GM19043 (cell line): Measurements from ENCODE around the gene IGF2BP2.

Experiments used
- ATAC-seq: cut with Tn5 transposase; IDR thresholded peaks from one replicate; pipeline ENCODE4 v1.9.1; 2021; ENCODE audit warnings: low read depth; ENCODE audit not compliant: unreplicated experiment

The IGF2BP2 gene

DNA sequence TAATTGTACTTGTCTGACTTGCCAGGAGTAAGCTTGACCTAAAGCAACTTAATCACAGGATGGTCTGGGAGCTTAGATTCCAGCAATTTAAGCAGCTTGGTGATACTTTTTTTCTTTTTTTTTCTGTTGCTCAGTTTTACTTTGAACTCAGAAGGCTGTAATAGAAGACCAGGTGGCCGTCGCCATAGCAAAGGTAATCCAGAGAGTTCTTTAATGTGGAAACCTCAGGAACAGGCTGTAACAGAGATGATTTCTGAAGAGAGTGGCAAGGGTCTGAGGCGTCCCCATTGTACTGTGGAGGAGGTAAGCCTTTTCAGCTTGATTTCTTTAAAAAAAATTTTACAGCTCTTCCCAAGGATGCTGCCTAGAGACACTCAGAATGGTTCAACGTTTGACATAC, 218.6 kb downstream of the IGF2BP2 start:
- no peak for ATAC-seq

DNA sequence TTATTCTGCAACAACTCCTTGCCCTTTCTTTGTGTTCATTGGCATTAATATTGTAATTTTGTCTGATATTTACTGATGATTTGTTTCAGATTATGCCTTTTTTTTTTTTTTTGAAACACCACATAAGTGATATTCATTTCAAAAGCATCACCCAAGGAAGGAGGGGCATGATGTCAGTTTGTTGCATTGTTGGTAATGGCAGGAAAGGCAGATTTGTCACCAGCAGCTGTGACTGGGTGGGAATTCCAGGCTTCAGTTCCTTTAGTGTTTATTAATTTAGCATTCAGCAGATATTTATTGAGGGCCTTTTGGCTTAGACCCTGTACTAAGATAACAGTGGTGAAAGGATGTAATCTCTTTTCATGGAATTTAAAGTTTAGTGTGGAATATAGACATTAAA, 219.3 kb downstream of the IGF2BP2 start:
- ATAC-seq: no peak

DNA sequence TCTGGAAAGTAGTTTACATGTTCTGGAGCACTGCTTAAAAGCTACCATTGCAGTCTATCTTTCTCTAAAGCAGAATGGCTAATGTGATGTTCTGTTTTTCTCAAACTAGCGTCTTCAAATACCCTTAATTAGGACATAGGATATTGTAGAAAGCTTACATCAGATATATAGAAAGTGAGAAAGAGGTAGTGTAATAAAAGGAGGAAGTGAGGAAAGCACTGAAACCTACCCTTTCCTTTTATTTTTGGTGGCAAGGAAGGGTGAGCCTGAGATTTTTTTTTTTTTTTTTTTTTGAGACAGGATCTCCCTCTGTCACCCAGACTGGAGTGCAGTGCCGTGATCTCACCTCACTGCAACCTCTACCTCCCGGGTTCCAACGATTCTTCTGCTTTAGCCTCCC, 229.3 kb downstream of the IGF2BP2 start:
- ATAC-seq: peak; percentile 79

DNA sequence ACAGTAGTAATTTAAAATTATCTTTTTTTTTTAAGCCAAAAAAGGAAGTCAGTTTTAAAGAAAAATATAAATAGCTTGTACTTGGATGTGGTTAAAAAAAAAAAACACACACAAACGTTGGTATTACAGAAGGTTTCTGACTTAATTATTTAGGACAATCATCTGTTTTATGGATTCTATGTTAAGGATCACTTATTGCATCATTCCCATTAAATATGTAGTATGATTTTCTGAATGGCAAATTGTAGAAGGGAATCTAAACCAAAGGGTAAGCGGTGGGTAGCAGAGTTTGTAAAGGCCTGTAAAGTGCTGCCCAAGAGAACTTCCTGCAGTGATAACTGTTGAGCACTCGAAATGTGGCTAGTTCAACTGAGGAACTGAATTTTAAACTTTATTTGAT, 230.8 kb downstream of the IGF2BP2 start:
- ATAC-seq: no peak
